Pancreas (tissue), 10 donors: Measurements from ENCODE around the gene TCERG1L. TPM values are rescaled to one million over a fixed set of nuclear protein-coding genes. Genes with fewer than 3 reads are reported as not detected.
"Not testable (repeated sequence)": the region's sequence is repeated elsewhere in the genome, so short reads cannot be mapped to it uniquely, and the experiment has no call there.

Experiments used
- ATAC-seq, 4 donors: fragments of 200-7000 bp; cut with Tn5 transposase; one replicate each; pipeline versions ENCODE4 v1.8.0 to v1.9.1; 2020; ENCODE audit warnings: mild to moderate bottlenecking in 4 of 4, moderate library complexity in 4 of 4
- DNase-seq, 6 donors: peaks; one replicate each; pipeline ENCODE4 v3.0.0-alpha.2; 2020
- FAIRE-seq: peaks from 2 replicates; lab custom pipeline; 2012; peaks lifted over from hg19 to GRCh38; lab: Jason Lieb, UNC
- H3K27ac ChIP-seq, 4 donors: fragments of 200-600 bp; sonication (generic); 1 replicate in 3 of 4; 2 replicates in 1 of 4; pipeline versions ENCODE4 v1.5.0 to v1.8.0; 2020
- H3K27me3 ChIP-seq, 4 donors: fragments of 200-600 bp; one replicate each; pipeline ENCODE4 v1.8.0; 2021
- H3K36me3 ChIP-seq, 3 donors: fragments of 200-600 bp; sonication (generic) in 1 of 3; one replicate each; pipeline versions ENCODE4 v1.5.0 to v1.8.0; 2020 to 2021
- H3K4me1 ChIP-seq, 3 donors: fragments of 200-600 bp; one replicate each; pipeline ENCODE4 v1.8.0; 2021
- H3K4me3 ChIP-seq, 4 donors: fragments of 200-600 bp; sonication (generic) in 2 of 4; one replicate each; pipeline versions ENCODE4 v1.5.0 to v1.8.0; 2020 to 2021
- H3K9me3 ChIP-seq, 4 donors: fragments of 200-600 bp; one replicate each; pipeline ENCODE4 v1.8.0; 2021
- WGBS, 2 donors: extraction: QIAGEN DNeasy Blood & Tissue Kit; methylation state at CpG; one replicate each; pipeline ENCODE4 v1.1.7; 2013; 5-methylcytosine and 5-hydroxymethylcytosine counted together
- intact Hi-C, 3 donors: fragments of 100-400 bp; cut with DNase I; formaldehyde crosslinking; loops; one replicate each; pipeline versions ENCODE4 v1.11.1 to v1.14.2; 2022
- polyA plus RNA-seq, 2 donors: library from polyadenylated mRNA; stranded (reverse); fragments of 200-250 nt; gene quantifications; one replicate each; pipeline ENCODE4 v1.2.3, GENCODE V29; 2013
- total RNA-seq, 6 donors: library from RNA; stranded (reverse); fragmentation: NEBNext Ultra II Directional in 4 of 6; extraction: Animal tissue kit (Norgen Biotek cat#: 25700) in 4 of 6; gene quantifications; one replicate each; pipeline versions ENCODE4 v1.2.1 to v1.2.4, GENCODE V29; 2021 to 2023
- TF ChIP-seq, protein P1 (sequence below), 4 donors: fragments of 200-600 bp; sonication (generic) in 3 of 4; IDR thresholded peaks; one replicate each; pipeline versions ENCODE4 v1.5.0 to v1.8.0; 2021; ENCODE audit warnings: antibody characterized with exemption in 4 of 4
- donor health status: healthy with polysubstance abuse.
- donor health status: DM: no; HTN: no; CAD: no; lungs with moderate emphysema.
- donor health status: DM: no; HTN: no; CAD: no.
- donor health status: control.
- donor health status: control.
- donor health status: Bipolar disorder and iron deficiency.
- donor health status: DM: yes; HTN: yes; CAD: no.
- donor health status: DM: no; HTN: no; CAD: no.
- donor health status: DM: no; HTN: no; CAD: no.
- donor health status: DM: yes; HTN: yes; CAD: no.

Gene TCERG1L
- total and polyA plus RNA-seq, 8 donors = 0.09 to 1.9 (median 0.40) TPM

DNA sequence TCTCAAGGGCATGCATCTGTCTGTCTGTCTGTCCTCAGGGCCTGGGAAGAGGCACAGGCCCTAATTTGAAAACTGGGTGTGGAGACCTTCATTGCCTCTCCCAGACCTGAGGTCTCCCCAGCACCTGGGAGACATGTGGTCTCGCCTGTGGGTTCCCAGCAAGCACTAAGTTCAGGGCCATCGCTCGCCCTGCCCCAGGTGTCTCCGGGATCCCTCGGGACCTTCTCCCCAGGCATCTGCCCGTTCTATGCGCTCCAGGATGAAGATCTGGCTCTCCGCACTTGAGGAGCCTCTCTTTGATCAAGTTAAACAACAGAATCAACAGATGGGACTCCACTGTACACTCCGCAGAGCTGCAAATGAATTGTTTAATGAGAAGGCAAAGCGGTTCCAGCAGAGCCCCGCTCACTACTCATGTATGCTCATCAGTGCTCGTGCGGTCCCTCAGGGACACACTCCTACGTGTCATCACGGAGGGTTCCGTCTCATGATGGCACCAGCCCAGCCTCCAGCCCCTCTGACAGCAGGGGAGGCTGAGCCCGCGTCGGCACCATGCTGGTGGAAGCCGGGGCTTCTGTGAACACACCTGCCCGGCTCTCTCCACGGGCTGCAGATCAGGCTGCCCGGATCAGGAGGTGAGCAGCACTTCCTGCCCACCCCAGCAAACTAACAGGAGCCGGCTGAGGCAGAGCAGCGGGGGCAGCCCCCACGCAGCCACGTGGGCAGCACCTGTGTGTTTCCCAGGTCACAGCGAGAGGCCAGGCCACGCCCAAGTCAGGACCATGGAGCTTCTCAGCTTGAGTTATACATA, 132.8 kb downstream of the TCERG1L start:
- Histone ChIP-seq H3K9me3 (no peaks in the 10 kb centered on the region), H3K27me3 (no peaks in the 10 kb centered on the region), H3K36me3 (no peaks in the 10 kb centered on the region), H3K27ac (no peak overlapping the region), H3K4me1 (peaks cover 0 to 7% (median 0%) of the 10 kb centered on the region in 3 donors), H3K4me3 (peak overlapping the region in 1 of 4 donors; percentile 11)
- ATAC-seq (peak; percentile 90 to 97 (median 94)), FAIRE-seq (no peak), DNase-seq (peak; percentile 77 to 89 (median 80))
- WGBS, 2 donors = 54 to 55% methylated on average over 29 of the region's 29 CpGs
- intact Hi-C loops = no loop called here
- TF ChIP-seq, protein P1, sequence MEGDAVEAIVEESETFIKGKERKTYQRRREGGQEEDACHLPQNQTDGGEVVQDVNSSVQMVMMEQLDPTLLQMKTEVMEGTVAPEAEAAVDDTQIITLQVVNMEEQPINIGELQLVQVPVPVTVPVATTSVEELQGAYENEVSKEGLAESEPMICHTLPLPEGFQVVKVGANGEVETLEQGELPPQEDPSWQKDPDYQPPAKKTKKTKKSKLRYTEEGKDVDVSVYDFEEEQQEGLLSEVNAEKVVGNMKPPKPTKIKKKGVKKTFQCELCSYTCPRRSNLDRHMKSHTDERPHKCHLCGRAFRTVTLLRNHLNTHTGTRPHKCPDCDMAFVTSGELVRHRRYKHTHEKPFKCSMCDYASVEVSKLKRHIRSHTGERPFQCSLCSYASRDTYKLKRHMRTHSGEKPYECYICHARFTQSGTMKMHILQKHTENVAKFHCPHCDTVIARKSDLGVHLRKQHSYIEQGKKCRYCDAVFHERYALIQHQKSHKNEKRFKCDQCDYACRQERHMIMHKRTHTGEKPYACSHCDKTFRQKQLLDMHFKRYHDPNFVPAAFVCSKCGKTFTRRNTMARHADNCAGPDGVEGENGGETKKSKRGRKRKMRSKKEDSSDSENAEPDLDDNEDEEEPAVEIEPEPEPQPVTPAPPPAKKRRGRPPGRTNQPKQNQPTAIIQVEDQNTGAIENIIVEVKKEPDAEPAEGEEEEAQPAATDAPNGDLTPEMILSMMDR (IDR thresholded peaks at IDR 0.05) = no peak

DNA sequence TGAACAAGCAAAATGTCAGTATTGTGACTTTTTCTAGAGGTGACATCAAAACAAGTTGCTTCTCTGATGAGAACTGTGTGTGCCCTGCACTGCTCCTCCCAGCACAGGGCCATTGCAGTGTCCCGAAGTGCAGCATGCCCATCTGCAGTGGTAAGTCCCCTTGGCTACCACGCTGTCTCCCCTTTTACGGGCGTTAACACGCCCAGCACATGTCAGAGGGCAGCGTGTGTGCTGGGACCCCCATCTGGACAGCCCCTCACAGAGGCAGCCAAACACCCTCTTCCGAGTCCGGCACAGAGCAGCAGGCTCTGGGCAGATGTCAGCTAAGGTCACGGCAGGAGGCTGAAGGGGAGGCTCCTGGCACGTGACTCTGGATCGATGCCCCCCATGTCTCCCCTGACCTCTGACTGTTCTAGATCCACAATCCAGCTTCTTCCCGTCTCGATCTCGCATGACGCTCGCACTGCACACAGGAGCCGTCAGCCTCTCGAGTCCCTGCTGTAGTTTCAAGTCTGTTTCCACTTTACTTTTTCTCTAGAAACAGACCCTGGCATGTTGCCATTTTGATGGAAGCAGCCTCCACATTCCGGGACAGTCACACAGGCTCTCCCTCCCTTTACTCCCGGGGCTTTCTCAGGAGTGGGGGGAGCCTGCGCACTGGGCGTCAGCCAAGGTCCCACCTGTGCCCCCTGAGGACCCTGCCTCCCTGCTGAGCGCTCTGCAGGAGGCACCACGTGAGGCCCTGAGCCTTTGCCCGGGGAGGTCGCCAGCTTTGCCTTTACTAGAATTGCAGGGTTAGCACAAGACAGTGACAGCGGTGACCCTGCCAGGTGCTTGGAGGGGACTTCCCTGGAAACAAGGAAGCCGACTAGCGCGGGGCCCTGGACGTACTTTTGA, 133.8 kb downstream of the TCERG1L start:
- H3K27ac ChIP-seq = no peak overlapping the region
- no peak for FAIRE-seq
- intact Hi-C loops = no loop called here
- TF ChIP-seq, protein P1 (IDR thresholded peaks at IDR 0.05) = no peak
- peaks cover 0 to 7% (median 0%) of the 10 kb centered on the region in 3 donors for H3K4me1 ChIP-seq
- H3K9me3 ChIP-seq = no peaks in the 10 kb centered on the region
- H3K4me3 ChIP-seq = no peak overlapping the region
- no peak for ATAC-seq
- peak in 1 of 6 donors; percentile 50 for DNase-seq
- WGBS, 2 donors = 75 to 80% methylated on average over 31 of the region's 31 CpGs
- no peaks in the 10 kb centered on the region for H3K36me3 ChIP-seq
- H3K27me3 ChIP-seq = no peaks in the 10 kb centered on the region

DNA sequence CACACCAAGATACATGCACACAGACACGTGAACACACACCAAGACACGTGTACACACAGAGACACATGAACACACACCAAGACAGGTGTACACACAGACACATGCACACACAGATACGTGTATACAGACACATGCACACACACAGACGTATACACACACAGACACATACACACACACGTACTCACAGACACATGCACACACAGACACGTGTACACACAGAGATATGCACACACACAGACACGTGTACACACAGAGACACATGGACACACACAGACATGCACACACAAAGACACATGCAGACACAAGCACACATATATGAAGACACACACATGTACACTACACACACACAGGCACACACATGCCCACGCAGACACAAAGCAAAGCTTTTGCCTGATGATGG, 134.6 kb downstream of the TCERG1L start:
- Histone ChIP-seq H3K27ac (no peak overlapping the region), H3K36me3 (no peaks in the 10 kb centered on the region), H3K4me3 (no peak overlapping the region), H3K4me1 (peaks cover 0 to 7% (median 0%) of the 10 kb centered on the region in 3 donors), H3K27me3 (no peaks in the 10 kb centered on the region), H3K9me3 (no peaks in the 10 kb centered on the region)
- TF ChIP-seq, protein P1 (IDR thresholded peaks at IDR 0.05) = no peak
- ATAC-seq = no peak
- WGBS, 2 donors = 76% methylated on average over 8 of the region's 8 CpGs
- no peak for FAIRE-seq
- DNase-seq = no peak
- intact Hi-C loops = no loop called here

DNA sequence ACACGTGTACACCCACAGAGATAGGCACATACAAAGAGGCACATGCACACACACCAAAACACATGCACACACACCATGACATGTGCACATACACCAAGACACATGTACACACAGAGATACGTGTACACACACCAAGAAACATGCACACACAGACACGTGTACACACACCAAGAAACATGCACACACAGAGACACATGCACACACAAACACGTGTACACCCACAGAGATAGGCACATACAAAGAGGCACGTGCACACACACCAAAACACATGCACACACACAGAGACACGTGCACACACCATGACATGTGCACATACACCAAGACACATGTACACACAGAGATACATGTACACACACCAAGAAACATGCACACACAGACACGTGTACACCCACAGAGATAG, 135.2 kb downstream of the TCERG1L start:
- H3K27me3 ChIP-seq, intact Hi-C loops, H3K4me1 ChIP-seq, ATAC-seq, H3K36me3 ChIP-seq, H3K9me3 ChIP-seq, FAIRE-seq, H3K4me3 ChIP-seq, H3K27ac ChIP-seq: not testable (repeated sequence)
- DNase-seq = peak in 1 of 6 donors; percentile 24
- WGBS, 2 donors = 70 to 72% methylated on average over 7 of the region's 7 CpGs

DNA sequence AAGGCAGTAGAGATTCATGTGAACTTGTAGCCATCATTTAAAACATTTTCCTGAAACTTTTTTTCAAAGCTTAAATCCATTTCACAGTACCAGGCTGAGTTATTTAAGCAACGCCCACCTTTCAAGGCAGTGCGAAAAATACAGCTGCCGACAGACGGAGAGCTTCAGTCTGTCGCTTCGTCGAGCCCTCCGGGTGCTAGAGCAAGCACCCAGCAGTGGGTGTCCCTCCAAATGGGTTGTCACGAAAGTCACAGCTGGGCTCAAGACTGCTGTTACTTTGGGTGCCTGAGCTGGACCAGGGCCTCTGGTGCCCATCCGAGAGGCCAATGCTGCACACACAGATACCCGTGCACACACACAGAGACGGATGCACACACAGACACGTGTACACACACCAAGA, 135.6 kb downstream of the TCERG1L start:
- Histone ChIP-seq H3K27me3 (no peaks in the 10 kb centered on the region), H3K36me3 (no peaks in the 10 kb centered on the region), H3K9me3 (no peaks in the 10 kb centered on the region), H3K4me3 (no peak overlapping the region), H3K27ac (no peak overlapping the region), H3K4me1 (peaks cover 0 to 7% (median 0%) of the 10 kb centered on the region in 3 donors)
- DNase-seq (peak in 1 of 6 donors; percentile 17), ATAC-seq (no peak), FAIRE-seq (no peak)
- WGBS, 2 donors = 82 to 88% methylated on average over 13 of the region's 13 CpGs
- intact Hi-C loops = no loop called here
- TF ChIP-seq, protein P1 (IDR thresholded peaks at IDR 0.05) = no peak
